ENCODE results near the gene FCRLA.

FCRLA gene

GRCh38 chr1:161733526-161733925, 26.5 kb downstream of the FCRLA start:
- Histone ChIP-seq H2AFZ (ENCODE audit: low read length) (no peak overlapping the region), H3K4me1 (ENCODE audit: insufficient read depth, low read length, poor library complexity, severe bottlenecking) (peaks cover 7% of the 10 kb centered on the region), H3K27me3 (ENCODE audit: insufficient read depth, low read length, poor library complexity, severe bottlenecking) (no peaks in the 10 kb centered on the region), H3K4me3 (ENCODE audit: low read length, poor library complexity, severe bottlenecking) (no peak overlapping the region), H3K9me3 (ENCODE audit: insufficient read depth, low read depth, low read length) (no peaks in the 10 kb centered on the region), H3K4me2 (ENCODE audit: low read depth, low read length, poor library complexity, severe bottlenecking) (peak overlapping the region; percentile 4), H3K36me3 (ENCODE audit: insufficient read depth, low read length) (no peaks in the 10 kb centered on the region), H3K9ac (ENCODE audit: low read depth, low read length, poor library complexity, severe bottlenecking) (no peak overlapping the region), H3K9me2 (replicated peaks; ENCODE audit: low read depth, low read length) (no peaks in the 10 kb centered on the region), H4K20me1 (ENCODE audit: insufficient read depth, low read length, poor library complexity, severe bottlenecking) (no peaks in the 10 kb centered on the region), H3F3A (ENCODE audit: low read depth) (no peaks in the 10 kb centered on the region), H3K79me2 (ENCODE audit: insufficient read depth, low read length) (no peaks in the 10 kb centered on the region)
- TF ChIP-seq EZH2phosphoT487 (IDR thresholded peaks at IDR 0.05; ENCODE audit: borderline replicate concordance): no peak
- TF ChIP-seq, protein P1, sequence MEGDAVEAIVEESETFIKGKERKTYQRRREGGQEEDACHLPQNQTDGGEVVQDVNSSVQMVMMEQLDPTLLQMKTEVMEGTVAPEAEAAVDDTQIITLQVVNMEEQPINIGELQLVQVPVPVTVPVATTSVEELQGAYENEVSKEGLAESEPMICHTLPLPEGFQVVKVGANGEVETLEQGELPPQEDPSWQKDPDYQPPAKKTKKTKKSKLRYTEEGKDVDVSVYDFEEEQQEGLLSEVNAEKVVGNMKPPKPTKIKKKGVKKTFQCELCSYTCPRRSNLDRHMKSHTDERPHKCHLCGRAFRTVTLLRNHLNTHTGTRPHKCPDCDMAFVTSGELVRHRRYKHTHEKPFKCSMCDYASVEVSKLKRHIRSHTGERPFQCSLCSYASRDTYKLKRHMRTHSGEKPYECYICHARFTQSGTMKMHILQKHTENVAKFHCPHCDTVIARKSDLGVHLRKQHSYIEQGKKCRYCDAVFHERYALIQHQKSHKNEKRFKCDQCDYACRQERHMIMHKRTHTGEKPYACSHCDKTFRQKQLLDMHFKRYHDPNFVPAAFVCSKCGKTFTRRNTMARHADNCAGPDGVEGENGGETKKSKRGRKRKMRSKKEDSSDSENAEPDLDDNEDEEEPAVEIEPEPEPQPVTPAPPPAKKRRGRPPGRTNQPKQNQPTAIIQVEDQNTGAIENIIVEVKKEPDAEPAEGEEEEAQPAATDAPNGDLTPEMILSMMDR (conservative IDR thresholded peaks at IDR 0.05; ENCODE audit: low read length): no peak

- Histone ChIP-seq H3K9me3 (ENCODE audit: insufficient read depth, low read depth, low read length) (no peaks in the 10 kb centered on the region), H3K36me3 (ENCODE audit: insufficient read depth, low read length) (no peaks in the 10 kb centered on the region), H3K4me1 (ENCODE audit: insufficient read depth, low read length, poor library complexity, severe bottlenecking) (peaks cover 7% of the 10 kb centered on the region), H3K4me2 (ENCODE audit: low read depth, low read length, poor library complexity, severe bottlenecking) (no peak overlapping the region), H3F3A (ENCODE audit: low read depth) (no peaks in the 10 kb centered on the region), H4K20me1 (ENCODE audit: insufficient read depth, low read length, poor library complexity, severe bottlenecking) (no peaks in the 10 kb centered on the region), H3K79me2 (ENCODE audit: insufficient read depth, low read length) (no peaks in the 10 kb centered on the region), H3K4me3 (ENCODE audit: low read length, poor library complexity, severe bottlenecking) (no peak overlapping the region), H2AFZ (ENCODE audit: low read length) (no peak overlapping the region), H3K9ac (ENCODE audit: low read depth, low read length, poor library complexity, severe bottlenecking) (no peak overlapping the region), H3K27me3 (ENCODE audit: insufficient read depth, low read length, poor library complexity, severe bottlenecking) (no peaks in the 10 kb centered on the region), H3K9me2 (replicated peaks; ENCODE audit: low read depth, low read length) (no peaks in the 10 kb centered on the region)
- no peak for TF ChIP-seq EZH2phosphoT487 (IDR thresholded peaks at IDR 0.05; ENCODE audit: borderline replicate concordance)
Observed at GRCh38 chr1:161735837-161736236, 28.8 kb downstream of the FCRLA start.

DNA sequence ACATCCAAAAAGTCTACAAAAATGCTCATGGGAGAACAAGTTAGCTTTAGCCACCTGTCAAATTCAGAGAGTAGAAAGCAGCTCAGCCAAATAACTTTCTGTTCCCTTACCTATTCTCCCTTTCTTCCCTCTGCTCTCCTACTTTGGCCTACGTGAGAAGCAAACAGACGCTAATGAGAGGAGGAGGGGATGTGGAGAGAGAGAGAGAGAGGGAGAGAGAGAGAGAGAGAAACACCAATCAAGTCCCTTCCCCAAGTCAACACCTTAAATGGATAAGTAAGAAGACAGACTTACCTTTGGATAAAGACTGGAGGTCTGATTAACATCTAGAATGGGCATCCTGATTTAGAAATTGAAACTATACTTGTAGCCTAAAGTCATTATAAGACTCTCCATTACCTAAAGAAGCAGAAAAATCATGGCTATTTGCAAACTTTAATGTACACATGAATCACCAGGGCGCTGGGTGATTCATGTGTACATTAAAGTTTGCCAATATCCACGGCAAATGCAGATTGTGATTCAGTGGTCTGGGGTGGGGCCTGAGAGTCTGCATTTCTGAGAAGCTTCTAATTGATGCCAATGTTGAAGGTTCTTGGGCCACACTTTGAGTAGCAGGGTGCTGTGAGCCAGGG, 29.4 kb downstream of the FCRLA start:
- Histone ChIP-seq H3K27me3 (ENCODE audit: insufficient read depth, low read length, poor library complexity, severe bottlenecking) (no peaks in the 10 kb centered on the region), H3K79me2 (ENCODE audit: insufficient read depth, low read length) (no peaks in the 10 kb centered on the region), H3K4me2 (ENCODE audit: low read depth, low read length, poor library complexity, severe bottlenecking) (no peak overlapping the region), H3K4me1 (ENCODE audit: insufficient read depth, low read length, poor library complexity, severe bottlenecking) (peaks cover 10% of the 10 kb centered on the region), H4K20me1 (ENCODE audit: insufficient read depth, low read length, poor library complexity, severe bottlenecking) (no peaks in the 10 kb centered on the region), H3K9me3 (ENCODE audit: insufficient read depth, low read depth, low read length) (no peaks in the 10 kb centered on the region), H3K9ac (ENCODE audit: low read depth, low read length, poor library complexity, severe bottlenecking) (no peak overlapping the region), H3K9me2 (replicated peaks; ENCODE audit: low read depth, low read length) (no peaks in the 10 kb centered on the region), H2AFZ (ENCODE audit: low read length) (no peak overlapping the region; the same call in 1 of the 2 replicates), H3K4me3 (ENCODE audit: low read length, poor library complexity, severe bottlenecking) (no peak overlapping the region), H3K36me3 (ENCODE audit: insufficient read depth, low read length) (no peaks in the 10 kb centered on the region), H3F3A (ENCODE audit: low read depth) (no peaks in the 10 kb centered on the region)
- TF ChIP-seq EZH2phosphoT487 (IDR thresholded peaks at IDR 0.05; ENCODE audit: borderline replicate concordance): no peak

DNA sequence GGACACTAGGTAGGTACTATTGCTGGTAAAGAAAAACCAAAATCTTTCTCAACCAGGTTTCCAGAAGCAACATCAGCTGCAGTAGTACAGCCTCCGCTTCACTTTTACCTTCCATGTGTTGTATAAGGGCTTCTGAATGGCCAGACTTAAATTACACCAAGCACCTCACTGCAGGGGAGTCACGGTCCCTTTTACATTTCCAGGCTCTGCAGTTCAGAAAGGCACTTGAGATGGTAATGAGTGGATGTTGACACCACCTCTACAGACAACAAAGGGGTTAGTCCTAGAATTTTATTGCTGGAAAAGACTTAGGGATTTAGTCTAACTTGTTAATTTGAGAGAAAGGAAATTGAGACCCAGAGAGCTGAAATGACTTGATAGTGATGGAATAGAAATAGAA, 30.6 kb downstream of the FCRLA start:
- H3K9ac ChIP-seq (ENCODE audit: low read depth, low read length, poor library complexity, severe bottlenecking): no peak overlapping the region
- H3K4me2 ChIP-seq (ENCODE audit: low read depth, low read length, poor library complexity, severe bottlenecking): no peak overlapping the region
- no peaks in the 10 kb centered on the region for H3K36me3 ChIP-seq (ENCODE audit: insufficient read depth, low read length)
- no peaks in the 10 kb centered on the region for H3K9me3 ChIP-seq (ENCODE audit: insufficient read depth, low read depth, low read length)
- H3K4me1 ChIP-seq (ENCODE audit: insufficient read depth, low read length, poor library complexity, severe bottlenecking): peaks cover 10% of the 10 kb centered on the region
- no peaks in the 10 kb centered on the region for H3K79me2 ChIP-seq (ENCODE audit: insufficient read depth, low read length)
- no peaks in the 10 kb centered on the region for H3K9me2 ChIP-seq (replicated peaks; ENCODE audit: low read depth, low read length)
- H3K27me3 ChIP-seq (ENCODE audit: insufficient read depth, low read length, poor library complexity, severe bottlenecking): no peaks in the 10 kb centered on the region
- H2AFZ ChIP-seq (ENCODE audit: low read length): no peak overlapping the region
- no peaks in the 10 kb centered on the region for H3F3A ChIP-seq (ENCODE audit: low read depth)
- H3K4me3 ChIP-seq (ENCODE audit: low read length, poor library complexity, severe bottlenecking): no peak overlapping the region
- TF ChIP-seq, protein P1 (conservative IDR thresholded peaks at IDR 0.05; ENCODE audit: low read length): no peak
- TF ChIP-seq EZH2phosphoT487 (IDR thresholded peaks at IDR 0.05; ENCODE audit: borderline replicate concordance): no peak
- H4K20me1 ChIP-seq (ENCODE audit: insufficient read depth, low read length, poor library complexity, severe bottlenecking): no peaks in the 10 kb centered on the region

All from Loucy (cell line).